SK-N-MC (cell line): ENCODE data around the gene RTN4.

Experiments
- DNase-seq: peaks from one replicate; pipeline ENCODE4 v3.0.0-alpha.2; 2011; ENCODE audit warnings: low read depth, low spot score
- H3K27ac ChIP-seq: fragments of 200-600 bp; sonication (generic); 2 replicates; pipeline ENCODE4 v1.5.1; 2016; ENCODE audit warnings: mixed run types
- H3K36me3 ChIP-seq: fragments of 200-600 bp; sonication (generic); 2 replicates; pipeline ENCODE4 v1.6.1; 2017; ENCODE audit warnings: antibody characterized with exemption, low read length, mixed read lengths; ENCODE audit not compliant: insufficient read depth
- H3K4me3 ChIP-seq: fragments of 200-600 bp; sonication (generic); 2 replicates; pipeline ENCODE4 v1.5.1; 2016
- H3K9ac ChIP-seq: fragments of 200-600 bp; sonication (generic); 2 replicates; pipeline ENCODE4 v1.8.0; 2017; ENCODE audit warnings: mixed run types, mixed read lengths; ENCODE audit not compliant: insufficient read length
- H3K9me3 ChIP-seq: fragments of 200-600 bp; sonication (generic); 2 replicates; pipeline ENCODE4 v1.6.1; 2017; ENCODE audit warnings: low read depth, mild to moderate bottlenecking, antibody characterized with exemption, low read length, moderate library complexity, mixed read lengths
- EZH2 ChIP-seq: fragments of 200-600 bp; sonication (generic); IDR thresholded peaks from one replicate; pipeline ENCODE4 v1.6.1; 2017; ENCODE audit warnings: antibody characterized with exemption
- FOXP2 ChIP-seq: optimal IDR thresholded peaks from 2 replicates; pipeline ENCODE3; 2011; ENCODE audit warnings: mild to moderate bottlenecking, moderate library complexity; ENCODE audit not compliant: insufficient read depth; ENCODE audit errors: extremely low read length, control extremely low read depth
- POLR2AphosphoS5 ChIP-seq: IDR thresholded peaks from 2 replicates; pipeline ENCODE4 v1.6.1; 2012; ENCODE audit warnings: mild to moderate bottlenecking, low read depth, low read length, borderline replicate concordance

RTN4 gene

GRCh38 chr2:54962935-54963440 lies 87.3 kb downstream of the RTN4 start:
- no peak for DNase-seq
- Histone ChIP-seq H3K9me3 (no peaks in the 10 kb centered on the region), H3K27ac (no peak overlapping the region), H3K4me3 (no peak overlapping the region), H3K36me3 (no peaks in the 10 kb centered on the region), H3K9ac (no peak overlapping the region)
- TF ChIP-seq FOXP2 (no peak), EZH2 (no peak), POLR2AphosphoS5 (no peak)

GRCh38 chr2:54962511-54962910 lies 87.7 kb downstream of the RTN4 start:
- no peaks in the 10 kb centered on the region for H3K9me3 ChIP-seq
- no peak overlapping the region for H3K4me3 ChIP-seq
- H3K27ac ChIP-seq: no peak overlapping the region
- no peaks in the 10 kb centered on the region for H3K36me3 ChIP-seq
- no peak for TF ChIP-seq FOXP2
- TF ChIP-seq EZH2: no peak
- no peak overlapping the region for H3K9ac ChIP-seq
- DNase-seq: no peak

- DNase-seq: no peak
Observed at GRCh38 chr2:54960164-54960563, 90.1 kb downstream of the RTN4 start.

GRCh38 chr2:54958717-54959371 lies 91.4 kb downstream of the RTN4 start:
- H3K9ac ChIP-seq: no peak overlapping the region
- H3K36me3 ChIP-seq: no peaks in the 10 kb centered on the region
- H3K27ac ChIP-seq: no peak overlapping the region
- no peak overlapping the region for H3K4me3 ChIP-seq
- H3K9me3 ChIP-seq: no peaks in the 10 kb centered on the region
- DNase-seq: no peak
- no peak for TF ChIP-seq EZH2
- TF ChIP-seq POLR2AphosphoS5: no peak
- no peak for TF ChIP-seq FOXP2

More at GRCh38 chr2:54960164-54960563, 90.1 kb downstream of the RTN4 start:
- Histone ChIP-seq H3K4me3 (no peak overlapping the region), H3K9ac (no peak overlapping the region), H3K9me3 (no peaks in the 10 kb centered on the region), H3K36me3 (no peaks in the 10 kb centered on the region), H3K27ac (no peak overlapping the region)
- TF ChIP-seq FOXP2 (no peak), POLR2AphosphoS5 (no peak), EZH2 (no peak)

- no peak for DNase-seq
- H3K4me3 ChIP-seq: no peak overlapping the region
- no peak for TF ChIP-seq EZH2
- TF ChIP-seq FOXP2: no peak
- no peak for TF ChIP-seq POLR2AphosphoS5
- no peaks in the 10 kb centered on the region for H3K36me3 ChIP-seq
- H3K27ac ChIP-seq: no peak overlapping the region
- H3K9ac ChIP-seq: no peak overlapping the region
- H3K9me3 ChIP-seq: no peaks in the 10 kb centered on the region
Observed at GRCh38 chr2:54957321-54957999, 92.8 kb downstream of the RTN4 start.

GRCh38 chr2:54956111-54956627 lies 94.1 kb downstream of the RTN4 start:
- no peak for DNase-seq
- H3K9me3 ChIP-seq: no peaks in the 10 kb centered on the region
- H3K36me3 ChIP-seq: no peaks in the 10 kb centered on the region
- no peak overlapping the region for H3K4me3 ChIP-seq
- no peak for TF ChIP-seq EZH2
- TF ChIP-seq POLR2AphosphoS5: no peak
- no peak for TF ChIP-seq FOXP2
- no peak overlapping the region for H3K9ac ChIP-seq
- H3K27ac ChIP-seq: no peak overlapping the region

- no peaks in the 10 kb centered on the region for H3K36me3 ChIP-seq
- DNase-seq: no peak
Observed at GRCh38 chr2:54955358-54956110, 94.7 kb downstream of the RTN4 start.

GRCh38 chr2:54954705-54955357 lies 95.4 kb downstream of the RTN4 start:
- Histone ChIP-seq H3K9ac (no peak overlapping the region), H3K4me3 (no peak overlapping the region), H3K27ac (no peak overlapping the region), H3K36me3 (no peaks in the 10 kb centered on the region), H3K9me3 (no peaks in the 10 kb centered on the region)
- no peak for DNase-seq
- TF ChIP-seq EZH2 (no peak), FOXP2 (no peak), POLR2AphosphoS5 (no peak)

More at GRCh38 chr2:54955358-54956110, 94.7 kb downstream of the RTN4 start:
- Histone ChIP-seq H3K4me3 (no peak overlapping the region), H3K9me3 (no peaks in the 10 kb centered on the region), H3K27ac (no peak overlapping the region), H3K9ac (no peak overlapping the region)
- TF ChIP-seq POLR2AphosphoS5: no peak
- no peak for TF ChIP-seq EZH2
- no peak for TF ChIP-seq FOXP2
